PC-3 (cell line): ENCODE results near the gene GTPBP1. TPM values are rescaled to one million over a fixed set of nuclear protein-coding genes. Genes with fewer than 3 reads are reported as not detected.

Experiments used
- ATAC-seq: fragments of 200-7000 bp; cut with Tn5 transposase; 2 replicates; pipeline ENCODE4 v1.9.1; 2020; ENCODE audit warnings: mild to moderate bottlenecking, moderate library complexity
- BruUV-seq: library from RNA; stranded (reverse); fragments of 400-500 nt; replicated peaks from 2 replicates; lab custom pipeline; 2021; lab: Mats Ljungman, UMichigan
- CTCF ChIA-PET: fragments of 300-600 bp; sonication (Branson Sonifier 250); formaldehyde crosslinking; loops from one replicate; lab custom pipeline; 2022; ENCODE audit warnings: antibody characterized with exemption; lab: Charles Lee
- POLR2A ChIA-PET: fragments of 300-600 bp; sonication (Branson Sonifier 250); formaldehyde crosslinking; loops from one replicate; lab custom pipeline; 2022; ENCODE audit warnings: antibody characterized with exemption; ENCODE audit not compliant: unreplicated experiment; lab: Charles Lee
- DNase-seq: peaks from one replicate; pipeline ENCODE4 v3.0.0-alpha.2; 2015
- H2AFZ ChIP-seq: fragments of 300-600 bp; sonication (generic); 2 replicates; pipeline ENCODE4 v1.6.0; 2016; ENCODE audit warnings: antibody characterized with exemption, low read length
- H3F3A ChIP-seq: fragments of 300-600 bp; sonication (generic); one replicate; pipeline ENCODE4 v1.6.0; 2017; ENCODE audit warnings: antibody characterized with exemption, low read length, control low read depth, mild to moderate bottlenecking; ENCODE audit not compliant: unreplicated experiment
- H3K27ac ChIP-seq: fragments of 300-600 bp; sonication (generic); 2 replicates; pipeline ENCODE4 v1.5.1; 2016; ENCODE audit warnings: mild to moderate bottlenecking, low read length
- H3K27me3 ChIP-seq: fragments of 300-600 bp; sonication (generic); 2 replicates; pipeline ENCODE4 v1.6.1; 2016; ENCODE audit warnings: low read length, mixed read lengths
- H3K36me3 ChIP-seq: fragments of 300-600 bp; sonication (generic); 2 replicates; pipeline ENCODE4 v1.6.1; 2016; ENCODE audit warnings: low read depth, mixed run types, low read length, mixed read lengths
- H3K4me1 ChIP-seq: fragments of 300-600 bp; sonication (generic); 2 replicates; pipeline ENCODE4 v1.5.1; 2016; ENCODE audit warnings: low read length; ENCODE audit not compliant: insufficient read depth
- H3K4me2 ChIP-seq: fragments of 300-600 bp; sonication (generic); 2 replicates; pipeline ENCODE4 v1.6.0; 2016; ENCODE audit warnings: low read length
- H3K4me3 ChIP-seq: fragments of 300-600 bp; sonication (generic); 2 replicates; pipeline ENCODE4 v1.5.1; 2016; ENCODE audit warnings: mild to moderate bottlenecking, low read length, mixed read lengths
- H3K79me2 ChIP-seq: fragments of 300-600 bp; sonication (generic); 2 replicates; pipeline ENCODE4 v1.6.1; 2017; ENCODE audit warnings: low read length, mixed read lengths
- H3K9ac ChIP-seq: fragments of 300-600 bp; sonication (generic); 2 replicates; pipeline ENCODE4 v1.6.0; 2016; ENCODE audit warnings: mild to moderate bottlenecking, low read length
- H3K9me2 ChIP-seq: fragments of 300-600 bp; sonication (generic); replicated peaks from 2 replicates; pipeline ENCODE4 v1.6.1; 2016; ENCODE audit warnings: mixed run types, low read length, mixed read lengths
- H3K9me3 ChIP-seq: fragments of 300-600 bp; sonication (generic); 2 replicates; pipeline ENCODE4 v1.6.1; 2016; ENCODE audit warnings: low read length, mixed read lengths
- H4K20me1 ChIP-seq: fragments of 300-600 bp; sonication (generic); 2 replicates; pipeline ENCODE4 v1.6.1; 2016; ENCODE audit warnings: low read length, mixed read lengths
- CTCF ChIP-seq: fragments of 300-600 bp; sonication (generic); conservative IDR thresholded peaks from 2 replicates; pipeline ENCODE4 v1.5.1; 2017; ENCODE audit warnings: antibody characterized with exemption, low read depth, mild to moderate bottlenecking, low read length
- EZH2 ChIP-seq: fragments of 300-600 bp; sonication (generic); IDR thresholded peaks from one replicate; pipeline ENCODE4 v1.6.1; 2017; ENCODE audit warnings: antibody characterized with exemption, mild to moderate bottlenecking, low read length; ENCODE audit not compliant: unreplicated experiment
- EZH2phosphoT487 ChIP-seq: fragments of 300-600 bp; sonication (generic); IDR thresholded peaks from 2 replicates; pipeline ENCODE4 v1.6.1; 2018; ENCODE audit warnings: mild to moderate bottlenecking, antibody characterized with exemption, low read length, borderline replicate concordance
- intact Hi-C: fragments of 100-400 bp; cut with micrococcal nuclease; formaldehyde crosslinking; loops from 2 replicates; pipeline ENCODE4 v1.9.0; 2023
- total RNA-seq: library from RNA; depleted of rRNA; stranded (reverse); fragments of >200 nt; gene quantifications from 2 replicates; pipeline ENCODE4 v1.2.3, GENCODE V29; 2014

GTPBP1 gene
- total RNA-seq, 1 experiment from 2014 or later, result 28.2 TPM

GRCh38 chr22:38738475-38739070 lies 32.8 kb downstream of the GTPBP1 start:
- no peak overlapping the region for H3K27ac ChIP-seq
- DNase-seq (no peak), ATAC-seq (no peak)
- H3K9me2 ChIP-seq, result no peaks in the 10 kb centered on the region
- H4K20me1 ChIP-seq, result no peaks in the 10 kb centered on the region
- H3F3A ChIP-seq, result no peaks in the 10 kb centered on the region
- H3K36me3 ChIP-seq, result peaks cover 14% of the 10 kb centered on the region; the same call in 1 of the 2 replicates
- ChIA-PET CTCF (no interaction called here), POLR2A (no interaction called here)
- TF ChIP-seq CTCF, result no peak
- no peak for TF ChIP-seq EZH2phosphoT487
- no peak for TF ChIP-seq EZH2
- no peaks in the 10 kb centered on the region for H3K27me3 ChIP-seq
- H3K9ac ChIP-seq, result no peak overlapping the region
- no peaks in the 10 kb centered on the region for H3K79me2 ChIP-seq
- intact Hi-C loops, result no loop called here
- no peak overlapping the region for H3K4me3 ChIP-seq
- no TSS peak for BruUV-seq
- H3K9me3 ChIP-seq, result no peaks in the 10 kb centered on the region
- H3K4me1 ChIP-seq, result peaks cover 6% of the 10 kb centered on the region; the same call in 1 of the 2 replicates
- H2AFZ ChIP-seq, result no peak overlapping the region
- H3K4me2 ChIP-seq, result no peak overlapping the region

GRCh38 chr22:38739300-38740055 lies 33.7 kb downstream of the GTPBP1 start:
- Histone ChIP-seq H3K27me3 (no peaks in the 10 kb centered on the region), H3K36me3 (peaks cover 14% of the 10 kb centered on the region; the same call in 1 of the 2 replicates), H3F3A (no peaks in the 10 kb centered on the region), H3K9ac (no peak overlapping the region), H3K4me1 (peaks cover 6% of the 10 kb centered on the region; the same call in 1 of the 2 replicates), H3K4me3 (no peak overlapping the region), H3K27ac (no peak overlapping the region), H3K4me2 (no peak overlapping the region), H3K79me2 (no peaks in the 10 kb centered on the region), H2AFZ (no peak overlapping the region), H3K9me3 (no peaks in the 10 kb centered on the region), H4K20me1 (no peaks in the 10 kb centered on the region), H3K9me2 (no peaks in the 10 kb centered on the region)
- no peak for ATAC-seq
- BruUV-seq, result no TSS peak
- intact Hi-C loops, result no loop called here
- no peak for DNase-seq
- TF ChIP-seq EZH2 (no peak), CTCF (no peak)
- POLR2A ChIA-PET, result no interaction called here
- CTCF ChIA-PET, result no interaction called here
